Stimulated activated CD4-positive, alpha-beta T cell treated with anti-CD3 and anti-CD28 coated beads, TNF-alpha, amount 100 ng/mL, for 24 hours (primary cell): ENCODE results near the gene LIN28B.

ENCODE experiments used
- DNase-seq, 3 experiments: peaks; one replicate each; pipeline ENCODE4 v3.0.0-alpha.2; 2020; ENCODE audit warnings: low read depth in 3 of 3

LIN28B gene

GRCh38 chr6:105109955-105110895 lies 153.3 kb downstream of the LIN28B start:
- DNase-seq: no peak

GRCh38 chr6:105111105-105111504 lies 154.2 kb downstream of the LIN28B start:
- DNase-seq: no peak

- no peak for DNase-seq
Observed at GRCh38 chr6:105111871-105112270, 155.0 kb downstream of the LIN28B start.

GRCh38 chr6:105112577-105112976 lies 155.7 kb downstream of the LIN28B start:
- DNase-seq: no peak

GRCh38 chr6:105113422-105113821 lies 156.5 kb downstream of the LIN28B start:
- DNase-seq: no peak

GRCh38 chr6:105116150-105116549 lies 159.2 kb downstream of the LIN28B start:
- DNase-seq: no peak

- DNase-seq: no peak
Observed at GRCh38 chr6:105120570-105120969, 163.7 kb downstream of the LIN28B start.

GRCh38 chr6:105121981-105122380 lies 165.1 kb downstream of the LIN28B start:
- no peak for DNase-seq

GRCh38 chr6:105122717-105123116 lies 165.8 kb downstream of the LIN28B start:
- DNase-seq: no peak
